ENCODE results near the gene ADAMTS12. TPM values are rescaled to one million over a fixed set of nuclear protein-coding genes. Genes with fewer than 3 reads are reported as not detected.

The ADAMTS12 gene
- total and polyA plus RNA-seq, 2 of the 8 experiments (the other 6 are each of a cell fraction or from before 2014, with no cell fraction given): 6.4 to 12.8 TPM

GRCh38 chr5:33684496-33685159 lies 207.2 kb downstream of the ADAMTS12 start:
- Histone ChIP-seq H3K79me1 (ENCODE audit: low read depth, low read length) (no peaks in the 10 kb centered on the region), H3K27ac (ENCODE audit: low read depth, low read length) (no peak overlapping the region), H3K27me3 (replicated peaks in 1 of 4; ENCODE audit: control insufficient read depth in 3 of 4, extremely low read depth in 1 of 4, insufficient read depth in 3 of 4, low read length in 3 of 4) (peaks cover 0 to 1% (median 0%) of the 10 kb centered on the region in 4 experiments; a peak in 1 of 7 replicates), H3K36me3 (ENCODE audit: control insufficient read depth in 2 of 4, insufficient read depth in 4 of 4, low read length in 3 of 4) (no peaks in the 10 kb centered on the region), H2AFZ (ENCODE audit: low read length) (no peak overlapping the region), H4K91ac (replicated peaks; ENCODE audit: insufficient read length, low read length) (no peak overlapping the region), H3K4me2 (ENCODE audit: insufficient read depth in 1 of 2, low read depth in 2 of 2, low read length in 2 of 2) (no peak overlapping the region), H3K23me2 (ENCODE audit: low read depth, low read length) (no peaks in the 10 kb centered on the region), H4K8ac (ENCODE audit: extremely low read depth, insufficient read depth, low read length) (no peak overlapping the region), H3K4ac (replicated peaks; ENCODE audit: insufficient read length, low read depth, low read length) (no peak overlapping the region), H2BK12ac (ENCODE audit: low read depth, low read length) (no peak overlapping the region), H4K20me1 (replicated peaks in 1 of 2; ENCODE audit: control insufficient read depth in 1 of 2, insufficient read depth in 2 of 2, low read length in 2 of 2) (no peaks in the 10 kb centered on the region), H2AK5ac (ENCODE audit: low read depth, low read length) (no peak overlapping the region), H3K56ac (replicated peaks; ENCODE audit: insufficient read length, low read depth, low read length) (no peak overlapping the region), H2BK15ac (ENCODE audit: low read length) (no peak overlapping the region), H2BK5ac (ENCODE audit: low read depth, low read length) (no peak overlapping the region), H2BK20ac (ENCODE audit: low read length) (no peak overlapping the region), H3K9me3 (ENCODE audit: insufficient read depth in 2 of 2, low read depth in 1 of 2, low read length in 1 of 2) (no peaks in the 10 kb centered on the region), H3K79me2 (ENCODE audit: control insufficient read depth in 1 of 2, insufficient read depth in 2 of 2, low read length in 2 of 2) (no peaks in the 10 kb centered on the region), H3K23ac (ENCODE audit: insufficient read length) (no peak overlapping the region), H3K14ac (ENCODE audit: insufficient read length) (no peak overlapping the region), H3K18ac (ENCODE audit: extremely low read depth, low read length) (no peak overlapping the region), H4K5ac (ENCODE audit: insufficient read length, low read depth, low read length) (no peak overlapping the region), H2BK120ac (replicated peaks; ENCODE audit: low read depth, low read length) (no peak overlapping the region), H3K4me1 (replicated peaks in 1 of 4; ENCODE audit: control insufficient read depth in 3 of 4, insufficient read depth in 4 of 4, low read length in 3 of 4) (peaks cover 0 to 4% (median 2%) of the 10 kb centered on the region in 4 experiments; a peak in 3 of 7 replicates), H3K4me3 (ENCODE audit: extremely low read depth in 1 of 4, insufficient read depth in 2 of 4, low read depth in 3 of 4, low read length in 4 of 4) (no peak overlapping the region), H3K9ac (replicated peaks in 1 of 4; ENCODE audit: extremely low read depth in 1 of 4, low read depth in 3 of 4, low read length in 3 of 4) (no peak overlapping the region)
- ChIA-PET CTCF (ENCODE audit: partially characterized antibody) (interaction anchor here (0.5 kb wide), 1 partner anchor 92 kb away, joined by 4 read pairs; no protein-coding TSS in a partner anchor), POLR2A (ENCODE audit: partially characterized antibody) (interaction anchor here (1.0 kb wide), 1 partner anchor 14 kb away, joined by 3 read pairs; no protein-coding TSS in a partner anchor)
- TF ChIP-seq KDM1A (IDR thresholded peaks at IDR 0.05; ENCODE audit: borderline replicate concordance, low read length) (no peak), JUN (IDR thresholded peaks at IDR 0.05; ENCODE audit: low read depth, low read length) (no peak), BRCA1 (IDR thresholded peaks at IDR 0.05; ENCODE audit: low read depth, low read length) (no peak), POLR2A (IDR thresholded peaks at IDR 0.05; ENCODE audit: control extremely low read depth in 1 of 2, low read depth in 2 of 2, low read length in 2 of 2) (no peak), TCF12 (IDR thresholded peaks at IDR 0.05; ENCODE audit: low read depth, low read length) (no peak), POU5F1 (IDR thresholded peaks at IDR 0.05; ENCODE audit: low read depth, low read length) (no peak), PHF8 (conservative IDR thresholded peaks at IDR 0.05; ENCODE audit: low read depth, low read length) (no peak), CTBP2 (IDR thresholded peaks at IDR 0.05; ENCODE audit: borderline replicate concordance, insufficient read depth, insufficient read length, low read length) (no peak), ZNF274 (IDR thresholded peaks at IDR 0.05; ENCODE audit: borderline replicate concordance, extremely low read depth, low read length) (no peak), GABPA (IDR thresholded peaks at IDR 0.05; ENCODE audit: borderline replicate concordance, insufficient read depth, low read length) (no peak), ATF3 (IDR thresholded peaks at IDR 0.05; ENCODE audit: insufficient read depth, low read depth, low read length) (no peak)
- FAIRE-seq (no peak), DNase-seq (ENCODE audit: low read depth in 1 of 2, low spot score in 2 of 2) (no peak)
- 72% methylated on average over 7 of the region's 7 CpGs; no CpG with 5 or more reads in 1 of the 2 experiments for WGBS, 2 experiments (ENCODE audit: extremely low coverage in 1 of 2, insufficient coverage in 1 of 2, insufficient read length in 1 of 2, insufficient replicate concordance in 2 of 2, low coverage in 1 of 2, low lambda C conversion rate in 2 of 2, missing lambda C conversion rate in 1 of 2)

Measured in H1 (cell line).